ENCODE measurements around the gene MTARC1. TPM values are rescaled to one million over a fixed set of nuclear protein-coding genes. Genes with fewer than 3 reads are reported as not detected.

MTARC1 gene
- total RNA-seq, 1 experiment from 2014 or later, result 0.74 TPM

GRCh38 chr1:220817907-220818306 lies 31.2 kb downstream of the MTARC1 start:
- POLR2A ChIA-PET, result no interaction called here

GRCh38 chr1:220818421-220819173 lies 31.9 kb downstream of the MTARC1 start:
- H3K36me3 ChIP-seq (ENCODE audit: control insufficient read depth, insufficient read depth, low read length), result no peaks in the 10 kb centered on the region
- intact Hi-C loops (cut with micrococcal nuclease; ENCODE audit: unreplicated experiment), result loop anchor here (10.0 kb wide), 1 partner anchor 1636 kb away; no protein-coding TSS in a partner anchor
- CTCF ChIA-PET, result no interaction called here

More at GRCh38 chr1:220817907-220818306, 31.2 kb downstream of the MTARC1 start:
- CTCF ChIA-PET, result no interaction called here
- H3K4me3 ChIP-seq (ENCODE audit: low read depth in 2 of 2, low read length in 2 of 2), result no peak overlapping the region
- no peaks in the 10 kb centered on the region for H3K4me1 ChIP-seq (ENCODE audit: control insufficient read depth, insufficient read depth, low read length)
- H3K9me3 ChIP-seq (ENCODE audit: control insufficient read depth, insufficient read depth, low read depth, low read length), result no peaks in the 10 kb centered on the region
- peaks cover 3% of the 10 kb centered on the region; the same call in 1 of the 2 replicates for H3K27me3 ChIP-seq (ENCODE audit: control insufficient read depth, insufficient read depth, low read length)
- H3K27ac ChIP-seq (ENCODE audit: low read length), result no peak overlapping the region
- DNase-seq (ENCODE audit: low read depth, low spot score) (no peak), ATAC-seq (no peak)
- TF ChIP-seq, protein P1, sequence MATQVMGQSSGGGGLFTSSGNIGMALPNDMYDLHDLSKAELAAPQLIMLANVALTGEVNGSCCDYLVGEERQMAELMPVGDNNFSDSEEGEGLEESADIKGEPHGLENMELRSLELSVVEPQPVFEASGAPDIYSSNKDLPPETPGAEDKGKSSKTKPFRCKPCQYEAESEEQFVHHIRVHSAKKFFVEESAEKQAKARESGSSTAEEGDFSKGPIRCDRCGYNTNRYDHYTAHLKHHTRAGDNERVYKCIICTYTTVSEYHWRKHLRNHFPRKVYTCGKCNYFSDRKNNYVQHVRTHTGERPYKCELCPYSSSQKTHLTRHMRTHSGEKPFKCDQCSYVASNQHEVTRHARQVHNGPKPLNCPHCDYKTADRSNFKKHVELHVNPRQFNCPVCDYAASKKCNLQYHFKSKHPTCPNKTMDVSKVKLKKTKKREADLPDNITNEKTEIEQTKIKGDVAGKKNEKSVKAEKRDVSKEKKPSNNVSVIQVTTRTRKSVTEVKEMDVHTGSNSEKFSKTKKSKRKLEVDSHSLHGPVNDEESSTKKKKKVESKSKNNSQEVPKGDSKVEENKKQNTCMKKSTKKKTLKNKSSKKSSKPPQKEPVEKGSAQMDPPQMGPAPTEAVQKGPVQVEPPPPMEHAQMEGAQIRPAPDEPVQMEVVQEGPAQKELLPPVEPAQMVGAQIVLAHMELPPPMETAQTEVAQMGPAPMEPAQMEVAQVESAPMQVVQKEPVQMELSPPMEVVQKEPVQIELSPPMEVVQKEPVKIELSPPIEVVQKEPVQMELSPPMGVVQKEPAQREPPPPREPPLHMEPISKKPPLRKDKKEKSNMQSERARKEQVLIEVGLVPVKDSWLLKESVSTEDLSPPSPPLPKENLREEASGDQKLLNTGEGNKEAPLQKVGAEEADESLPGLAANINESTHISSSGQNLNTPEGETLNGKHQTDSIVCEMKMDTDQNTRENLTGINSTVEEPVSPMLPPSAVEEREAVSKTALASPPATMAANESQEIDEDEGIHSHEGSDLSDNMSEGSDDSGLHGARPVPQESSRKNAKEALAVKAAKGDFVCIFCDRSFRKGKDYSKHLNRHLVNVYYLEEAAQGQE (IDR thresholded peaks at IDR 0.05; ENCODE audit: insufficient read depth in 1 of 2, low read depth in 2 of 2, low read length in 1 of 2), result no peak
- TF ChIP-seq SIN3A (IDR thresholded peaks at IDR 0.05; ENCODE audit: borderline replicate concordance, insufficient read depth, low read depth, low read length) (no peak), POLR2AphosphoS5 (IDR thresholded peaks at IDR 0.05; ENCODE audit: low read depth, low read length) (no peak), TCF7L2 (IDR thresholded peaks at IDR 0.05; ENCODE audit: low read depth, low read length) (no peak)
- TF ChIP-seq, protein P2, sequence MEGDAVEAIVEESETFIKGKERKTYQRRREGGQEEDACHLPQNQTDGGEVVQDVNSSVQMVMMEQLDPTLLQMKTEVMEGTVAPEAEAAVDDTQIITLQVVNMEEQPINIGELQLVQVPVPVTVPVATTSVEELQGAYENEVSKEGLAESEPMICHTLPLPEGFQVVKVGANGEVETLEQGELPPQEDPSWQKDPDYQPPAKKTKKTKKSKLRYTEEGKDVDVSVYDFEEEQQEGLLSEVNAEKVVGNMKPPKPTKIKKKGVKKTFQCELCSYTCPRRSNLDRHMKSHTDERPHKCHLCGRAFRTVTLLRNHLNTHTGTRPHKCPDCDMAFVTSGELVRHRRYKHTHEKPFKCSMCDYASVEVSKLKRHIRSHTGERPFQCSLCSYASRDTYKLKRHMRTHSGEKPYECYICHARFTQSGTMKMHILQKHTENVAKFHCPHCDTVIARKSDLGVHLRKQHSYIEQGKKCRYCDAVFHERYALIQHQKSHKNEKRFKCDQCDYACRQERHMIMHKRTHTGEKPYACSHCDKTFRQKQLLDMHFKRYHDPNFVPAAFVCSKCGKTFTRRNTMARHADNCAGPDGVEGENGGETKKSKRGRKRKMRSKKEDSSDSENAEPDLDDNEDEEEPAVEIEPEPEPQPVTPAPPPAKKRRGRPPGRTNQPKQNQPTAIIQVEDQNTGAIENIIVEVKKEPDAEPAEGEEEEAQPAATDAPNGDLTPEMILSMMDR (IDR thresholded peaks at IDR 0.05), result no peak
- H3K36me3 ChIP-seq (ENCODE audit: control insufficient read depth, insufficient read depth, low read length), result no peaks in the 10 kb centered on the region
- intact Hi-C loops (cut with micrococcal nuclease; ENCODE audit: unreplicated experiment) (loop anchor here (10.0 kb wide), 1 partner anchor 1637 kb away; no protein-coding TSS in a partner anchor), in situ Hi-C loops (cut with HindIII; ENCODE audit: low pct_unique_long_range_greater_than_20kb, low sequenced_read_pairs) (no loop called here)
- no TSS peak for BruUV-seq (replicated peaks)

More at GRCh38 chr1:220818421-220819173, 31.9 kb downstream of the MTARC1 start:
- in situ Hi-C loops (cut with HindIII; ENCODE audit: low pct_unique_long_range_greater_than_20kb, low sequenced_read_pairs), result no loop called here
- no TSS peak for BruUV-seq (replicated peaks)
- Histone ChIP-seq H3K9me3 (ENCODE audit: control insufficient read depth, insufficient read depth, low read depth, low read length) (no peaks in the 10 kb centered on the region), H3K4me1 (ENCODE audit: control insufficient read depth, insufficient read depth, low read length) (no peaks in the 10 kb centered on the region), H3K27ac (ENCODE audit: low read length) (no peak overlapping the region), H3K4me3 (ENCODE audit: low read depth in 2 of 2, low read length in 2 of 2) (no peak overlapping the region), H3K27me3 (ENCODE audit: control insufficient read depth, insufficient read depth, low read length) (peaks cover 3% of the 10 kb centered on the region; the same call in 1 of the 2 replicates)
- POLR2A ChIA-PET, result no interaction called here
- TF ChIP-seq SIN3A (IDR thresholded peaks at IDR 0.05; ENCODE audit: borderline replicate concordance, insufficient read depth, low read depth, low read length), result no peak
- DNase-seq (ENCODE audit: low read depth, low spot score), result no peak
- ATAC-seq, result no peak

Data from Panc1 (cell line).